Adrenal gland (tissue), 12 donors: ENCODE measurements around the gene CLEC16A. TPM values are rescaled to one million over a fixed set of nuclear protein-coding genes. Genes with fewer than 3 reads are reported as not detected.

Source experiments
- DNase-seq, 7 donors: peaks; one replicate each; pipeline ENCODE4 v3.0.0-alpha.2; 2019 to 2020
- H3K27ac ChIP-seq, 5 donors: fragments of 200-600 bp; sonication (generic) in 4 of 5; 1 replicate in 3 of 5; 2 replicates in 2 of 5; pipeline versions ENCODE4 v1.5.1 to v1.8.0; 2016 to 2020; ENCODE audit warnings: mild to moderate bottlenecking in 1 of 5
- H3K27me3 ChIP-seq: fragments of 200-600 bp; 2 replicates; pipeline ENCODE4 v1.8.0; 2021
- H3K36me3 ChIP-seq, 2 donors: fragments of 200-600 bp; replicated peaks in 1 of 2; 1 replicate in 1 of 2; 2 replicates in 1 of 2; pipeline versions ENCODE4 v1.5.1 to v1.8.0; 2018 to 2022
- H3K4me1 ChIP-seq, 2 donors: fragments of 200-600 bp; replicated peaks in 1 of 2; 1 replicate in 1 of 2; 2 replicates in 1 of 2; pipeline versions ENCODE4 v1.5.1 to v1.8.0; 2018 to 2021
- H3K4me3 ChIP-seq, 4 donors: fragments of 200-600 bp; sonication (generic) in 3 of 4; one replicate each; pipeline ENCODE4 v1.5.1; 2016 to 2018
- H3K9me3 ChIP-seq, 3 donors: fragments of 200-600 bp; sonication (generic) in 1 of 3; replicated peaks in 1 of 3; 1 replicate in 2 of 3; 2 replicates in 1 of 3; pipeline versions ENCODE4 v1.5.1 to v1.8.0; 2016 to 2021
- POLR2A ChIP-seq, 2 donors: fragments of 450-650 bp; IDR thresholded peaks; one replicate each; pipeline ENCODE4 v1.6.1; 2017; ENCODE audit warnings: antibody characterized with exemption in 2 of 2, mild to moderate bottlenecking in 2 of 2, moderate library complexity in 1 of 2
- WGBS, 4 donors: extraction: QIAGEN DNeasy Blood & Tissue Kit in 2 of 4; methylation state at CpG; one replicate each; pipeline versions ENCODE4 v1.1.5 to v1.1.7; 2013 to 2017; 5-methylcytosine and 5-hydroxymethylcytosine counted together
- intact Hi-C, 2 donors: fragments of 100-400 bp; cut with DNase I; formaldehyde crosslinking; loops; one replicate each; pipeline versions ENCODE4 v1.14.1 to v1.15.0; 2022 to 2023
- polyA plus RNA-seq, 3 donors: library from polyadenylated mRNA; stranded (reverse); fragments of 200-250 nt in 2 of 3; fragments of 350-450 nt in 1 of 3; fragmentation: Illumina TruSeq in 1 of 3; extraction: RNeasy Lipid Tissue Mini Kit (QIAGEN cat#74804) in 1 of 3; gene quantifications; one replicate each; pipeline ENCODE4 v1.2.3, GENCODE V29; 2013 to 2014
- total RNA-seq, 9 donors: library from RNA; depleted of rRNA in 4 of 9; stranded (reverse); fragments of >200 nt in 4 of 9; fragments of 120-200 nt in 1 of 9; fragmentation: NEBNext Ultra II Directional in 1 of 9; extraction: Animal tissue kit (Norgen Biotek cat#: 25700) in 1 of 9; gene quantifications; one replicate each; pipeline versions ENCODE4 v1.1.0 to v1.2.4, GENCODE V29; 2013 to 2023
- TF ChIP-seq, protein P1 (sequence below), 6 experiments: fragments of 450-650 bp in 4 of 6; fragments of 200-600 bp in 2 of 6; sonication (generic) in 1 of 6; IDR thresholded peaks; 1 replicate in 5 of 6; 2 replicates in 1 of 6; pipeline versions ENCODE4 v1.5.1 to v1.8.0; 2016 to 2021; ENCODE audit warnings: antibody characterized with exemption in 6 of 6, mild to moderate bottlenecking in 2 of 6, moderate library complexity in 1 of 6
- donor health status: healthy with polysubstance abuse.
- donor health status: Bipolar disorder and iron deficiency.
- donor health status: DM: yes; HTN: yes; CAD: no.
- donor health status: DM: no; HTN: no; CAD: no.
- donor health status: DM: no; HTN: no; CAD: no.
- donor health status: DM: yes; HTN: yes; CAD: no.

The CLEC16A gene
- total and polyA plus RNA-seq, 12 donors = 14.0 to 37.2 (median 27.6) TPM

DNA sequence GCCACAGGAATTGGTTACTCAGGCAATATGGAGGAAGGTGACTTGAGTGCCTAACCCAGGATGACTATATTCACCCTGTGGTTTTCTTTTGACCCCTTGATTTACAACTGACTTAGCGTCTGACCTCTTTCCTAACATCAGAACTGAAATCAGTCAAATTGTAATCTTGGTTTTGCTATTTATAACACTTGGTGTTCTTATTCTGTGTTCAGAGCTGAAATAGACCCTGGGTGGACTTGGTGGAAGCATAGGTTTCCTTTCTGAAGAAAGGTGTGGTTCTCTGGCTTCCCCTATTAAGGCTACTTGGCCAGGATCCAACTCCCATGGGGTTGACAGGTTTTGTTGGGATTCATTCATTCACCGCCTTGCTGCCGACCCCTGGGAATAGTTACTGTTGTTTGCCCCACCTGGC is 80.8 kb downstream of the CLEC16A start:
- Histone ChIP-seq H3K4me3 (no peak overlapping the region), H3K27ac (no peak overlapping the region), H3K4me1 (peaks cover 0 to 7% of the 10 kb centered on the region in 2 donors), H3K36me3 (no peaks in the 10 kb centered on the region), H3K9me3 (peaks cover 0 to 11% (median 6%) of the 10 kb centered on the region in 3 donors), H3K27me3 (no peaks in the 10 kb centered on the region)
- TF ChIP-seq, protein P1, sequence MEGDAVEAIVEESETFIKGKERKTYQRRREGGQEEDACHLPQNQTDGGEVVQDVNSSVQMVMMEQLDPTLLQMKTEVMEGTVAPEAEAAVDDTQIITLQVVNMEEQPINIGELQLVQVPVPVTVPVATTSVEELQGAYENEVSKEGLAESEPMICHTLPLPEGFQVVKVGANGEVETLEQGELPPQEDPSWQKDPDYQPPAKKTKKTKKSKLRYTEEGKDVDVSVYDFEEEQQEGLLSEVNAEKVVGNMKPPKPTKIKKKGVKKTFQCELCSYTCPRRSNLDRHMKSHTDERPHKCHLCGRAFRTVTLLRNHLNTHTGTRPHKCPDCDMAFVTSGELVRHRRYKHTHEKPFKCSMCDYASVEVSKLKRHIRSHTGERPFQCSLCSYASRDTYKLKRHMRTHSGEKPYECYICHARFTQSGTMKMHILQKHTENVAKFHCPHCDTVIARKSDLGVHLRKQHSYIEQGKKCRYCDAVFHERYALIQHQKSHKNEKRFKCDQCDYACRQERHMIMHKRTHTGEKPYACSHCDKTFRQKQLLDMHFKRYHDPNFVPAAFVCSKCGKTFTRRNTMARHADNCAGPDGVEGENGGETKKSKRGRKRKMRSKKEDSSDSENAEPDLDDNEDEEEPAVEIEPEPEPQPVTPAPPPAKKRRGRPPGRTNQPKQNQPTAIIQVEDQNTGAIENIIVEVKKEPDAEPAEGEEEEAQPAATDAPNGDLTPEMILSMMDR (IDR thresholded peaks at IDR 0.05) = no peak
- no peak for TF ChIP-seq POLR2A (IDR thresholded peaks at IDR 0.05)
- intact Hi-C loops = no loop called here
- WGBS, 4 donors = 84 to 92% (median 89%) methylated on average over 3 of the region's 3 CpGs
- no peak for DNase-seq

- Histone ChIP-seq H3K4me1 (peaks cover 8 to 28% of the 10 kb centered on the region in 2 donors), H3K27ac (no peak overlapping the region), H3K27me3 (no peaks in the 10 kb centered on the region), H3K36me3 (no peaks in the 10 kb centered on the region), H3K4me3 (no peak overlapping the region), H3K9me3 (peaks cover 0 to 11% (median 6%) of the 10 kb centered on the region in 3 donors)
- DNase-seq = no peak
- intact Hi-C loops = no loop called here
- TF ChIP-seq, protein P1 (IDR thresholded peaks at IDR 0.05) = no peak
- TF ChIP-seq POLR2A (IDR thresholded peaks at IDR 0.05) = no peak
These were observed 85.6 kb downstream of the CLEC16A start for GRCh38 chr16:11029948-11030347.

DNA sequence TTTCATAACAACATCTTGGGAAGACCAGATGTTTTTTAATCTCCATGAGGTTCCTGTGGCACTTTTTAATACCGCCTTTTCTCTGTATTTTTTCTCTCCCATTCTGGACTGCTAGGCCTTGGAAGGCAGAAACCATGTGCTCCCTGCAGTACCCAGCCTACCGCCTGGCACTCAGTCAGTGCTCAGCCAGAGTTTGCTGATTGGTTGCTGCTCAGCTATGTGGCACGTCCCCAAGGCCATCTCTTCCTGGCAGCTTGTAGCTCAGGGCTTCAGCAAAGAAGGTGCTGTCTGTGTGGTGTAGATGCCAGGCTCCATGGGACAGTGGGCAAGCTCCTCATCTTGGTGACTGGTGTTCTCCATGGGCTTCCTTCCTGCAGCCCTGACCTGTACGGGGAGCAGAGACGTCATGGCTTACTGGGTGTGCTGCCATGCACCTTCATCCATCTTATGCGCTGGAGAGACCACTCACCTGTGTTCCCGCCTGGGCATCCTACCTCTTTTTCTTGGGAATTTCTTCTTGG is 86.7 kb downstream of the CLEC16A start:
- no peaks in the 10 kb centered on the region for H3K27me3 ChIP-seq
- peaks cover 0 to 5% (median 4%) of the 10 kb centered on the region in 3 donors for H3K9me3 ChIP-seq
- 60 to 68% (median 64%) methylated on average over 7 of the region's 7 CpGs for WGBS, 4 donors
- intact Hi-C loops = no loop called here
- peaks cover 8 to 28% of the 10 kb centered on the region in 2 donors for H3K4me1 ChIP-seq
- DNase-seq = peak; percentile 81 to 92 (median 89)
- TF ChIP-seq, protein P1 (IDR thresholded peaks at IDR 0.05) = peak in 4 of 6 experiments; percentile 16 to 46 (median 28)
- TF ChIP-seq POLR2A (IDR thresholded peaks at IDR 0.05) = no peak
- H3K4me3 ChIP-seq = no peak overlapping the region
- H3K27ac ChIP-seq = peak overlapping the region in 1 of 5 donors; percentile 2
- no peaks in the 10 kb centered on the region for H3K36me3 ChIP-seq

GRCh38 chr16:11032000-11032921 is 87.9 kb downstream of the CLEC16A start:
- H3K4me1 ChIP-seq = peaks cover 8 to 28% of the 10 kb centered on the region in 2 donors
- no peak overlapping the region for H3K4me3 ChIP-seq
- H3K27me3 ChIP-seq = no peaks in the 10 kb centered on the region
- intact Hi-C loops = no loop called here
- H3K27ac ChIP-seq = peak overlapping the region in 2 of 5 donors; percentile 41 to 53
- H3K36me3 ChIP-seq = no peaks in the 10 kb centered on the region
- WGBS, 4 donors = 62 to 74% (median 71%) methylated on average over 7 to 16 of the region's 16 CpGs
- H3K9me3 ChIP-seq = no peaks in the 10 kb centered on the region
- DNase-seq = peak in 4 of 7 donors; percentile 47 to 70 (median 55)
- TF ChIP-seq, protein P1 (IDR thresholded peaks at IDR 0.05) = no peak
- no peak for TF ChIP-seq POLR2A (IDR thresholded peaks at IDR 0.05)
